HG03521 (cell line): ENCODE measurements around the gene RNF213.
"Not testable (repeated sequence)": the region's sequence is repeated elsewhere in the genome, so short reads cannot be mapped to it uniquely, and the experiment has no call there.

Experiments used
- ATAC-seq: cut with Tn5 transposase; IDR thresholded peaks from one replicate; pipeline ENCODE4 v1.9.1; 2021; ENCODE audit warnings: mild to moderate bottlenecking, moderate library complexity; ENCODE audit not compliant: unreplicated experiment

The RNF213 gene

DNA sequence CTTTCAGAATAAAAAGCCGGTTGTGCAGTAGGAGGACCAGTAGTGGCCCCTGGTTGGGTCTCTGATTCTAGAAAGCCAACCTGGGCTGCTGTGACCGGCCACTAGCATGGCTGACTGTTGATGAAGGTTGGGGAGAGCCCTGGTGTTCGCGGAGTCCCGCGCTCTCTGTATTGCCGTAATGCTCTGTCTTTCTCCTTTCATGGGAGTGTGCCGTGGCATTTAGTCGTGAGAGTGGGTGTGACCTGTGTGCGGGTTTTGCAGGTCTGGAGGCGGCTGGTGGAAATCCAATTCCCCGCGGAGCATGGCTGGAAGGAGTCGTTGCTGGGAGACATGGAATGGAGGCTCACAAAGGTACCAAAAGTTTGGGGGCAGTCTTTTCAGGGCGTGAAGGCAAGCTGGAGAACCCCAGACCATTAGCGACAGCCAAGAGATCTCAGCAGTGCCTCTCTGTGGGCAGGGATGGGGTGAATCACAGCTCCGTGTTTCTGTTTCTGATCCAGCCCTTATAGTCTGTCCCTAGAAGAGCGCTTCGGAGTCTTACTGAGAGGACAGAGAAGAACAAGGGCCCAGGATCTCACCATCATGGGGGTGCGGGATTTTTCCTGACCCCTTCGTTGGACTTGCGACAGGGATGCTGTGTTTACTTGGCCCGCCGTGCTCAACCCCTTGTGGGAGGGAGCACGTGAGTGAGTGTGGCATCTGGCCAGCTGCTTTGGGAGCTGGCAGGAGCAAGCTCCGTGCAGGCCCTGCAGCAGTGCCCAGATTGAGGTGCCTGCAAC, 56.5 kb downstream of the RNF213 start:
- no peak for ATAC-seq

DNA sequence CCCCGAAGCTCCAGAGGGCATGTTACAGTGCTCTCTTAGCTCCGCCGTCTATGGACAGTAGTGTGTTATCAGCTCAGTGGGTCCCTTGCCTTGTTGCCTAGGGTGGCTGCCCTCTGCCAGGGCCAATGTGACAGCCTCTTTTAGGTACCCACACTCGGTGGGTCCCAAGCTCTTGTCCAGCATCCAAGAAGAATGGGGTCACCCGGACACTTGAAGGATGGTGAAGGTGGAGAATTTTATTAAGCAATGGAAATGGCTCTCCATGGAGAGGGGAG, 57.0 kb downstream of the RNF213 start:
- ATAC-seq: no peak

DNA sequence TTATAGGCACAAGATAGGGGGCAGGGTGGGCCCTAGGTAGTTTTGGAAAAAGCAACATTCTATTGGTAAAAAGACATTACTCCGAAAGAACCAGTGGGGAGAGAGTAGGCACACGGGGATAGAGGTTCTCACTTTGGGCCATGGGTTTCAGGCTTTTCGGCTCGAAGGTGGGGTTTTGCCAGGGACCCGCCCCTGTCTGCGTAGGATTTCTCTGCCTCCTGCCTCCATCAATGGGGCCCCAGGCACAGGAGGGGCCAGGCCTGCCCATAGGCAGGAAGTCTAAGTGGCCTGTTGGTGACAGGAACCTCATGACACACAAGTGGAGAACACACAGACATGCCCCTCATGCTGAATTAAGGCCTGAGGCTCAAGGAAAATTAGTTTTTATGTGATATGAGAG, 57.5 kb downstream of the RNF213 start:
- no peak for ATAC-seq

DNA sequence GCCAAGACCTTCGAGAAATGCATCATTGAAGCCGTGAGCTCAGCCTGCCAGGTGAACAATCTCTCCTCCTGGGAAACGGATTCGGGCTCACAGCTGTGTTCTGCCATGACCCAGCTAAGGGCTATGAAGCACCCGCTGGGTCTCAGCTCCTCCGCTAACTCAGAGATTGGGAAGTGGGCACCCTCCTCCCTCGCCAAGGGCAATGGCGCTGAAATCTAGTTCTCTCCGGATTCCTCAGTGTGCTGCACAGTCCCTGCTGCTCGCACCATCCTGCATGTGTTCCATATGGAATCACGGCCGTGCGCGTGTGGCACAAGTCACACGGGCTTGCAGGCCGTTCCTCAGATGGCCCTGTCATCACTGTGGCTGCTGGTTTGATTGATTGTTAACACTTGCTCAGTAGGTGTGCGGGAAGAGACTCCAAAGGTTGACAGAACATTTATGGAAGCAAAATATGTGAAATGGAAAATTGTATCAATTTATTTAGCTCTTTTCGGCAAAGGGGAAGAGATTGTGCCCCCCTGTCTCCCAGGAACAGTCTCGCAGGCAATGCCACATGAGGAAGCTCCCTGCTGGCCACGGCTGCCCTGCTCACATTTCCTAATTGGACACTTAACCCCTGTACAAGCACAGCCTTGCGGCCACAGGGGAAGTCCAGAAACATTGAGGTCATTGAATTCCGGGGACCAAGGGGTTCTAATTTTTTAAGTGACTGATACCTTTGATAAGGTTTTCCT, 58.8 kb downstream of the RNF213 start:
- no peak for ATAC-seq

DNA sequence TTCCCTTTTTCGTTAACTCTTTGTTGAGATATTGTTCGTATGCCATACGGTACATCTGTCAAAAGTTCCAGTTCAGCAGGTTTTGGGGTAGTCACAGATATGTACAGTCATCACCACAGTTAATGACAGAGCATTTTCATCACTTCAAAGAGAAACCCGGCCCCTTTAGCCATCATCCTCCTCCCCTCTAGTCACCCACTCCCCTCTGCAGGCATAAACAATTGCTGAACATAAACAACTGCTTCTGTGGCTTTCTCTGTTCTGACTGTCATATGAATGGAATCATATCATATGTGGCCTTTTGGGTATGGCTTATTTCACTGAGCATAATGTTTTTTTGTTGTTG, 59.3 kb downstream of the RNF213 start:
- no peak for ATAC-seq

DNA sequence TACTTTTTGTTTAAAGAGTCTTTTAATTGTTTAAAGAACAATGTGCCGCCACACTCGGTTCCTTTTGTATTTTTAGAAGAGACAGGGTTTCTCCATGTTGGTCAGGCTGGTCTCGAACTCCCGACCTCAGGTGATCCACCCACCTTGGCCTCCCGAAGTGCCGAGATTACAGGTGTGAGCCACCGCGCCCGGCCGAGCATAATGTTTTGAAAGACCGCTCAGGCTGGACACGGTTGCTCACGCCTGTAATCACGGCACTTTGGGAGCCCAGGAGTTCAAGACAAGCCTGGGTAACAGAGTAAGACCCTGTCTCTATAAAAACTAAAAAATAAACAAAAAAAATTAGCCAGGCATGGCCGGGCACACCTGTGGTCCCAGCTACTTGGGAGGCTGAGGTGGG, 59.8 kb downstream of the RNF213 start:
- ATAC-seq: no peak

DNA sequence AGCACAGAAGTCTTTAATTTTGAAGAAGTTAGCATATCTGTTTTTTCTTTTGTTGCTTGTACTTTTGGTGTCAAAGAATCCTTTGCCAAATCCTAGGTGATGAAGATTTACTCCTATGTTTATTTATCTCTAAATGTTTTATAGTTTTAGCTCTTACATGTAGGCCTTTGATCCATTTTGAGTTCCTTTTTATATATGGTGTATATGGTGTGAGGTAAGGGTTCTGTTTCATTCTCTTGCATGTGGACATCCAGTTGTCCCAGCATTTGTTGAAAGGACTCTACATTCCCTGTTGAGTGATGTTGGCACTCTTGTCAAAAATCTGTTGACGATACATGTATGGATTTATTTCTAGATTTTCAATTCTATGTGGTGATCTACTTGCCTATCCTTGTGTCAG, 62.2 kb downstream of the RNF213 start:
- ATAC-seq: no peak

DNA sequence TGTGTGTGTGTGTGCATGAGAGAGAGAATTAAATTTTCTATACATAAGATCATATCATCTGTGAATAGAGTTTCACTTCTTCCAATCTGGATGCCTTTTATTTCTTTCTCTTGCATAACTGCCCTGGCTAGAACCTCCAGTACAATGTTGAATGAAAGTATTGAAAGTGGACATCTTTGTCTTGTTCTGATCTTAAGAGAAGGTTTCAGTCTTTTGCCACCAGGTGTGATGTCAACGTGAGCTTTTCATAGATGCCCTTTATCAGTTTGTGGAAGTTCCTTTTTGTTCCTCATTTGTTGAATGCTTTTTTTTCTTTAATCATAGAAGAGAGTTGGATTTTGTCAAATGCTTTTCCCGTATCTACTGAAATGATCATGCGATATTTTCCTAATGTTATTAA, 63.3 kb downstream of the RNF213 start:
- no peak for ATAC-seq

DNA sequence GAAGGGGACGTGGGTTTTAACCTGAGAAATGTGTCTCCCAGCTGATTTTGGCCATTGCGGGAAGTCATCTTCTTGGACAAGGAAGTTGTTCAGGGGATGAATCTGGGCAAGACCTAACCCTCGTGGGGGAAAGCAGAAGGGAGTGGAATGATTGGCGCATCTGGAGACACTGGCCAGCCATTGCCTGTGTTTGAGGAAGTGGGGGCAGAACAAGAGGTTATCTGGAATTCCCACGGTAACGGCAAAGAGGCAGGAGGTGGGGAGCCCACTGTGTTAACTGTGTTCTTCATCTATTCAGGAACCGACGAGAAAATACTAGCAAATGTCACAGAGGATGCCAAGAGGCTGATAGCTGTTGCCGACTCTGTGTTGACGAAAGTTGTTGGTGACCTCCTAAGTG, 66.9 kb downstream of the RNF213 start:
- ATAC-seq: no peak

DNA sequence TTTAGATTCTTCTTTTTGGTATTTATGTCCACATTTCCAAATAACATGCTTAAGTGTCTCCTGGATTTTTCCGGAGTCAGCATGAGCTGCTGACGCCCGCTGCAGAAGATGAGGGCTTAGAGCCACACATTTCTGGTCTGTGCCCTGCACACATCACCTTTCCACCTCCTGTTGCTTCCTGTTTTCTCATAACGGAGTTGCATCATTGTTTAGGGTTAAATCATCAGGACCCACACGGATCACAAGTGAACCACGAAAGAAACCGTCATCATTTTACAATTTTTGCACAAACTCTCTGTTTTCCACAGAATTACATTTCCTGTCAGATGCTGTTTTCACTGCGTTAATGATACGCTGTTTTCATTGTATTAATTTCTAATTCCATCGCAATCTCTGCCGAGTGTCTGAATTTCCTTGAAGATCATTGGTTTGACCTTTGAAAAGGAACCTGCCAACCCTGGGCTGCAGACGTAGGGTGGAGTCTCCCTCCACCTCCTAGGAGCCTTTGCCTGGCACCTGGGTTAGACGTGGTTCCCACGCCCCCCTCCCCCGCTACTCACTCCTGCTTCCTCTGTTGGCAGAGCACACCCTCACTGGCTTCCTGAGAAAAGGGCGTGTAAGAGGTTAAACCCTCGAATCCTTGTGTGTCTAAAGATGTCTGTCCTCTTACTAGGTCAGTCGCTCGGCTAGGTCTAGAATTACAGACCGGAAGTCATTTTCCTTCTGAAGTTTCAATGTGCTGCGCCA, 68.2 kb downstream of the RNF213 start:
- ATAC-seq: no peak

DNA sequence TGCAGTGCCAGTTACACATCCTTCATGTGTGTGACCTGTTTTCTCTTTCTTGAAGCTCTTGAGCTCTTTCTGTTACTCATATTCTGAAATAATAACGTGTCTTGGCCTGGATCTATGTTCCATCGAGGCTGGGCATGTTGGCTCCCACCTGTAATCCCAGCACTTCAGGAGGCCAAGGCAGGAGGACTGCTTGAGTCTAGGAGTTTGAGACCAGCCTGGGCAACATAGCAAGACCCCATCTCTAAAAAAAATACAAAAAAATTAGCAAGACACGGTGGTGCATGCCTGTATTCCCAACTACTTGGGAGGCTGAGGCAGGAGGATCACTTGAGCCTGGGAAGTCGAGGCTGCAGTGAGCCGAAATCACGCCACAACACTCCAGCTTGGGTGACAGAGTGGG, 68.8 kb downstream of the RNF213 start:
- not testable (repeated sequence) for ATAC-seq

DNA sequence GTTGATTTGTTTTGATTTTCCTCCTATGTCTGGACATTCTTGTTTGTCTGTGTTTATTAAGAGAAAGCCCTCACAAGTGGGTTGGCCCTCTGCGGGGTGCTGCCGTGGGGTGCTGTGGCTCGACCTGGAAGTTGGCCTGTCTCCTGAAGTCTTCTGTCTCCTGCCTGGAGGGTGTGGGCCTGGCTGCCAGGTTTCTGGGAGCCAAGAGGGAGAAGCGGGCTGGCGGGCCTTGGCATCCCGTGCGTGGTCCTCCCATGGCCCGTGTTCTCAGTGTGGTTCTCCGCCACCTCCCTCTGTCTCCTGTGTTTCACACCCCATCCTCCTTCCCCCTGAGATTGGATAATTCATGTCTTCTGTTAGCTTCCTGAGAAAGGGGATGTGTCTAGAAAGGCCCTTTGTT, 69.6 kb downstream of the RNF213 start:
- ATAC-seq: no peak

DNA sequence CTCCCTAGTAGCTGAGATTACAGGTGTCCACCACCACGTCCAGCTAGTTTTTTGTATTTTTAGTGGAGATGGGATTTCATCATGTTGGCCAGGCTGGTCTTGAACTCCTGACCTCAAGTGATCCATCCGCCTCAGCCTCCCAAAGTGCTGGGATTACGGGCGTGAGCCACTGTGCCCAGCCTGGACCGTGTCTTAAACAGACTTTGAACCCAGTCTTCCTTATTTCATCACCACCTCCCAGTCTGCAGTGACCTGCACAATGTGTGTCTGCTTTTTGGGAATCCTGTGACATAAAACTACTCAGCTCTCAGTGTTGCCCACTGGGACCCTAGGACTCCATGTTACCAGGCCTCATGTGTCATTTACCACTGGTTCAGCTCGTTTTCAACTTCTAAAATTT, 70.3 kb downstream of the RNF213 start:
- ATAC-seq: not testable (repeated sequence)

DNA sequence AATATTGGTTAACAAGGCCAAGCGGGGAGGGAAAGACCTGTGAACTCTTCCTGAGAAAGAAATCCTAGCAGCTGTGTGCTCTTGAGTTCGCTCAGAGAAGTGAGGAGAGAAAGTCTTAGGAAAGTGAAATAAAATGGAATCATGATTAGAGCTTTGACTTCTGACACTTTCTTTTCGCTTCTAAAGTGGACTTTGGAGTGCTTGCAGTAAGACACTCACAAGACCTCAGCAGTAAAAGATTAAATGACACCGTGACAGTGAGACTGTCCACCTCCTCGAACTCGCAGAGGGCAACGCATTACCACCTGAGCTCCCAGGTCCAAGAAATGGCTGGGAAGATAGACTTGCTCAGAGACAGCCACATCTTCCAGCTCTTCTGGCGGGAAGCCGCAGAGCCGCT, 71.2 kb downstream of the RNF213 start:
- no peak for ATAC-seq

DNA sequence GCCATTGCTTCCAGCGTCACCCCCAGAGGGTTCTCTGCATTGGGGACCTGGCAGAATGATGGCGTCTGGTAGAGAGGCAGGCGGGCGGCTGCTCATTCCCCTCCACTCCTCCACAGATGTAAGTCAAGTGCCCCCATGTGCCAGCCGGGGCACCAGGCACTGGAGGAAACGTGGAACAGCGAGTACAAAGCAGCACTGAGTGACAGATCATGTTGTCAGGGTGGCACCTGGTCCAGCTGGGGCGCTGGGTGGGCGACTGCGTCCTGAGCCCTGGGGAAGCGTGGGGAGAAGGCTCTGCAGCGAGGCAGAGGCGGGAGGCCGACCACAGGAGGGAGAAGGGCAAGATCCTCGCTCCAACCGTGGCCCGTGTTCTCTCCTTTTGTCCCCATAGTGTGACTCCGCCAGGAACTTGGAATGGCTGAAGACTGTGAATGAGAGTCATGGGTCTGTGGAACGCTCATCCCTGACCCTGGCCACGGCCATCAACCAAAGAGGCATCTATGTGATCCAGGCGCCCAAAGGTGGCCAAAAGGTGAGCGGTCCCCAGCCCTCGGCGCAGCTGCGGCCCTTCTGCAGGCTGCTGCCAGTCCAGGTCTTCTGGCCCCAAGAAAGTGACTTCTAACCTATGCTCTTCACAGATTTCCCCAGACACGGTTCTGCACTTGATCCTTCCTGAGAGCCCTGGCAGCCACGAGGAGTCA, 76.7 kb downstream of the RNF213 start:
- no peak for ATAC-seq

DNA sequence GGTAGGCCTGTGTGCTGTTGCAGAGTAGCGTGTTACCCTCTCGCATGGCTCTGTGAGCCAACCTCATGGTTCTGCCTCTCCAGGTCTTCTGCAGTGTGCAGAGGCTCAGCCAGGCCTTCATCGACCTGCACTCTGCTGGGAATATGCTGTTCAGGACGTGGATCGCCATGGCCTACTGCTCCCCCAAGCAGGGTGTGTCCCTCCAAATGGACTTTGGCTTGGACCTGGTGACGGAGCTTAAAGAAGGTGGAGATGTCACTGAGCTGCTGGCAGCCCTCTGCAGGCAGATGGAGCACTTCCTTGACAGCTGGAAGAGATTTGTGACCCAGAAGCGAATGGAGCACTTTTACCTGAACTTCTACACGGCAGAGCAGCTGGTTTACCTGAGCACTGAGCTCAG, 78.5 kb downstream of the RNF213 start:
- ATAC-seq: no peak

DNA sequence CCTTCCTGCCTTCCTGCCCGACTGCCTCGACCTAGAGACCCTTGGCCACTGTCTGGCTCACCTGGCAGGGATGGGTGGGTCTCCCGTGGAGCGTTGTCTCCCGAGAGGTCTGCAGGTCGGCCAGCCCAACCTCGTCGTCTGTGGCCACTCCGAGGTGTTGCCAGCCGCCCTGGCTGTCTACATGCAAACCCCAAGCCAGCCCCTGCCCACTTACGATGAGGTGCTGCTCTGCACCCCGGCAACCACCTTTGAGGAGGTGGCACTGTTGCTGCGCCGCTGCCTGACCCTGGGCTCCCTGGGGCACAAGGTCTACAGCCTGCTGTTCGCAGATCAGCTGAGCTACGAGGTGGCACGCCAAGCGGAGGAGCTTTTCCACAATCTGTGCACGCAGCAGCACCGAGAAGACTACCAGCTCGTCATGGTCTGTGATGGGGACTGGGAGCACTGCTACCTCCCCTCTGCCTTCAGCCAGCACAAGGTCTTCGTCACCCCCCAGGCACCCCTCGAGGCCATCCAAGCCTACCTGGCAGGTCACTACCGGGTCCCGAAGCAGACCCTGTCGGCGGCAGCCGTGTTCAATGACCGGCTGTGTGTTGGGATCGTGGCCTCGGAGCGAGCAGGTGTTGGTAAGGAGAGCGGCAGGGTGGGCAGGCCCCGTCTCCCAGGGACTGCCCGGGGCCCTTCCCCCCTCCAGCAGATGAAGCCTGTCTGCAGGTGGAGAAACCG, 79.2 kb downstream of the RNF213 start:
- ATAC-seq: no peak

DNA sequence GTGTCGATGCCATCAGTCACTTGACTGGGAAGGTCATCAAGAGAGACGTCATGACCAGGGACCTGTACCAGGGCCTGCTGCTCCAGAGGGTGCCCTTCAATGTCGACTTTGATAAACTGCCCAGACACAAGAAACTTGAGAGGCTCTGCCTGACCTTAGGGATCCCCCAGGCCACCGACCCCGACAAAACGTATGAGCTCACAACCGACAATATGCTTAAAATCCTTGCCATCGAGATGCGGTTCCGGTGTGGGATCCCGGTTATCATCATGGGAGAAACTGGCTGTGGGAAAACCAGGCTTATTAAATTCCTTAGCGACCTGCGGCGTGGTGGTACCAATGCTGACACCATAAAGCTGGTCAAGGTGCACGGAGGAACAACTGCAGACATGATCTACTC, 84.7 kb downstream of the RNF213 start:
- ATAC-seq: no peak

DNA sequence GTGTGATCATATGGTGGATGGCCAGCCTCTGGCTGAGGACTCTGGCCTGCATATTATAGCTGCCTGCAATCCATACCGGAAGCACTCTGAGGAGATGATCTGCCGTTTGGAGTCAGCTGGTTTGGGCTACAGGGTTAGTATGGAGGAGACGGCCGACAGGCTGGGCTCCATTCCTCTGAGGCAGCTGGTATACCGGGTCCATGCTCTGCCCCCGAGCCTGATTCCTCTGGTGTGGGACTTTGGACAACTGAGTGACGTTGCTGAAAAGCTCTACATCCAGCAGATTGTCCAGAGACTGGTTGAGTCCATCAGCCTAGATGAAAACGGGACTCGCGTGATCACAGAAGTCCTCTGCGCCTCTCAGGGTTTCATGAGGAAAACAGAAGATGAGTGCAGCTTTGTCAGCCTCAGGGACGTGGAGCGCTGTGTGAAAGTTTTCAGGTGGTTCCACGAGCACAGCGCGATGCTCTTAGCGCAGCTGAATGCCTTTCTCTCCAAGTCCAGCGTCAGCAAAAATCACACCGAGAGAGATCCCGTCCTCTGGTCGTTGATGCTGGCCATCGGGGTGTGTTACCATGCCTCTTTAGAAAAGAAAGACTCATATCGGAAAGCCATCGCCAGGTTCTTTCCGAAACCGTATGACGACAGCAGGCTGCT, 85.3 kb downstream of the RNF213 start:
- no peak for ATAC-seq

DNA sequence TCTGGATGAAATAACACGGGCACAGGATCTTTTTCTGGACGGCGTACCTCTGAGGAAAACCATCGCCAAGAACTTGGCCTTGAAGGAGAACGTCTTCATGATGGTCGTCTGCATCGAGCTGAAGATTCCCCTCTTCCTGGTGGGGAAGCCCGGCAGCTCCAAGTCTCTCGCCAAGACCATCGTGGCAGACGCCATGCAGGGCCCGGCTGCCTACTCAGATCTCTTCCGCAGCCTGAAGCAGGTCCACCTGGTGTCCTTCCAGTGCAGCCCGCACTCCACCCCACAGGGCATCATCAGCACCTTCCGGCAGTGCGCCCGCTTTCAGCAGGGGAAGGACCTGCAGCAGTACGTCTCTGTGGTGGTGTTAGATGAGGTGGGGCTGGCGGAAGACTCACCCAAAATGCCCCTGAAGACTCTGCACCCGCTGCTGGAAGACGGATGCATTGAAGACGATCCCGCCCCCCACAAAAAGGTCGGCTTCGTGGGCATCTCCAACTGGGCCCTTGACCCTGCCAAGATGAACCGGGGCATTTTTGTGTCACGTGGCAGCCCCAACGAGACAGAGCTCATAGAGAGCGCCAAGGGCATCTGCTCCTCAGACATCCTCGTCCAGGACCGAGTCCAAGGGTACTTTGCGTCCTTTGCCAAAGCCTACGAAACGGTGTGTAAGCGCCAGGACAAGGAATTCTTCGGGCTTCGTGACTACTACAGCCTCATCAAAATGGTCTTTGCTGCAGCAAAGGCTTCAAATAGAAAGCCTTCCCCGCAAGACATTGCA, 86.0 kb downstream of the RNF213 start:
- no peak for ATAC-seq
